Measurements from ENCODE around the gene MSLN.

Gene MSLN

GRCh38 chr16:778447-778846 lies 17.9 kb downstream of the MSLN start:
- no peak overlapping the region for H3K27ac ChIP-seq (ENCODE audit: low read depth, low read length)

DNA sequence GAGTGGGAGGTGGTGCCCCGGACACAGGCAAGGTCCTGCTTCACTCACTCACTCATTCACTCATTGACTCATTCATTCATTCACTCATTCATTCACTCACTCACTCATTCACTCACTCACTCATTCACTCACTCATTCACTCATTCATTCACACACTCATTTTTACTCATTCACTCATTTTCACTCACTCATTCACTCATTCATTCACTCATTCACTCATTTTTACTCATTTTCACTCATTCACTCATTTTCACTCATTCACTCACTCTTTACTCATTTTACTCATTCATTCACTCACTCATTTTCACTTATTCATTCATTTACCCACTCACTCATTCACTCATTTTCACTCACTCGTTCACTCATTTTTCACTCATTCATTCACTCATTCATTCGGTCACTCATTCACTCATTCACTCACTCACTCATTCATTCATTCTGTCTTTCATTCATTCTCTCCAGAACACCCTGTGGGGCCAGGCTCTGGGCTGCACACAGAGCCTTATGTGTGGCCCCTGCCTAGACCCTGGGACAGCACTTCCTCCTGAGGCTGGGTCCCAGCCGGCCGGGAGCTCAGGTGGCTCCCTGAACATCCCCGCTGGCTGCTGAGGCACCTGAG lies 18.5 kb downstream of the MSLN start:
- H3F3A ChIP-seq (ENCODE audit: insufficient read depth), result no peaks in the 10 kb centered on the region
- H3K4me3 ChIP-seq (ENCODE audit: insufficient read depth, low read length, poor library complexity, severe bottlenecking), result no peak overlapping the region
- no peaks in the 10 kb centered on the region for H3K9me2 ChIP-seq (replicated peaks; ENCODE audit: insufficient read depth, low read length)
- H3K27me3 ChIP-seq (ENCODE audit: low read length), result no peaks in the 10 kb centered on the region
- no peak overlapping the region for H2AFZ ChIP-seq (ENCODE audit: low read depth, low read length, severe bottlenecking)
- H3K9me3 ChIP-seq (ENCODE audit: insufficient read depth, low read length), result no peaks in the 10 kb centered on the region
- no peak for TF ChIP-seq EZH2phosphoT487 (conservative IDR thresholded peaks at IDR 0.05; ENCODE audit: low read length)
- TF ChIP-seq, protein P1, sequence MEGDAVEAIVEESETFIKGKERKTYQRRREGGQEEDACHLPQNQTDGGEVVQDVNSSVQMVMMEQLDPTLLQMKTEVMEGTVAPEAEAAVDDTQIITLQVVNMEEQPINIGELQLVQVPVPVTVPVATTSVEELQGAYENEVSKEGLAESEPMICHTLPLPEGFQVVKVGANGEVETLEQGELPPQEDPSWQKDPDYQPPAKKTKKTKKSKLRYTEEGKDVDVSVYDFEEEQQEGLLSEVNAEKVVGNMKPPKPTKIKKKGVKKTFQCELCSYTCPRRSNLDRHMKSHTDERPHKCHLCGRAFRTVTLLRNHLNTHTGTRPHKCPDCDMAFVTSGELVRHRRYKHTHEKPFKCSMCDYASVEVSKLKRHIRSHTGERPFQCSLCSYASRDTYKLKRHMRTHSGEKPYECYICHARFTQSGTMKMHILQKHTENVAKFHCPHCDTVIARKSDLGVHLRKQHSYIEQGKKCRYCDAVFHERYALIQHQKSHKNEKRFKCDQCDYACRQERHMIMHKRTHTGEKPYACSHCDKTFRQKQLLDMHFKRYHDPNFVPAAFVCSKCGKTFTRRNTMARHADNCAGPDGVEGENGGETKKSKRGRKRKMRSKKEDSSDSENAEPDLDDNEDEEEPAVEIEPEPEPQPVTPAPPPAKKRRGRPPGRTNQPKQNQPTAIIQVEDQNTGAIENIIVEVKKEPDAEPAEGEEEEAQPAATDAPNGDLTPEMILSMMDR (IDR thresholded peaks at IDR 0.05; ENCODE audit: insufficient read depth, low read length, poor library complexity, severe bottlenecking), result no peak
- no peak overlapping the region for H3K9ac ChIP-seq (ENCODE audit: low read length)
- no peaks in the 10 kb centered on the region for H3K79me2 ChIP-seq (ENCODE audit: insufficient read depth, low read length)
- H3K27ac ChIP-seq (ENCODE audit: low read depth, low read length), result no peak overlapping the region
- H4K20me1 ChIP-seq (ENCODE audit: low read depth, low read length), result no peaks in the 10 kb centered on the region
- H3K4me2 ChIP-seq (ENCODE audit: low read depth, low read length, poor library complexity, severe bottlenecking), result no peak overlapping the region
- H3K36me3 ChIP-seq (ENCODE audit: low read length), result no peaks in the 10 kb centered on the region

More at GRCh38 chr16:778447-778846, 17.9 kb downstream of the MSLN start:
- Histone ChIP-seq H3K4me2 (ENCODE audit: low read depth, low read length, poor library complexity, severe bottlenecking) (no peak overlapping the region), H3K27me3 (ENCODE audit: low read length) (no peaks in the 10 kb centered on the region), H3K9me2 (replicated peaks; ENCODE audit: insufficient read depth, low read length) (no peaks in the 10 kb centered on the region), H3K9ac (ENCODE audit: low read length) (no peak overlapping the region), H4K20me1 (ENCODE audit: low read depth, low read length) (no peaks in the 10 kb centered on the region), H3F3A (ENCODE audit: insufficient read depth) (no peaks in the 10 kb centered on the region), H3K79me2 (ENCODE audit: insufficient read depth, low read length) (no peaks in the 10 kb centered on the region), H3K4me3 (ENCODE audit: insufficient read depth, low read length, poor library complexity, severe bottlenecking) (no peak overlapping the region), H3K9me3 (ENCODE audit: insufficient read depth, low read length) (no peaks in the 10 kb centered on the region), H2AFZ (ENCODE audit: low read depth, low read length, severe bottlenecking) (no peak overlapping the region), H3K36me3 (ENCODE audit: low read length) (no peaks in the 10 kb centered on the region)
- no peak for TF ChIP-seq EZH2phosphoT487 (conservative IDR thresholded peaks at IDR 0.05; ENCODE audit: low read length)
- TF ChIP-seq, protein P1 (IDR thresholded peaks at IDR 0.05; ENCODE audit: insufficient read depth, low read length, poor library complexity, severe bottlenecking), result no peak

DNA sequence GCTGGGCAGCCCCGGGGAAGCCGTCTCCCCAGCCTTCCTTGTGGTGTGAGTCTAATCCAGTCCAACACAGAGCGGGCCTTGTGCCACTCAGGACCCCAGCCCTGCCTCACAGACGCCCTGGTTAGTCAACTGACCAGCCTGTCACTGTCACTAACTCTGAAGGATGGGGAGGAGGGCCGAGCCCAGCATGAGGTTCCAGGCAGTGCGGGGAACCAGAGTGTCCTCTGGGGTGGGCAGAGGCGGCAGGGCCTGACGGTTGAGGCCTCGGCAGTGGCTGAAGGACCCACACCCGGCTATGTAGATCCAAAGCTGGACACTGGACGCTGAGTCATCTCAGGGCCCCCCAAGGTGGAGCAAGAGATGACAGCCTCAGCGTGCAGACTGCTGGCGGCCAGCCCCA lies 19.0 kb downstream of the MSLN start:
- Histone ChIP-seq H3K36me3 (ENCODE audit: low read length) (no peaks in the 10 kb centered on the region), H3K9ac (ENCODE audit: low read length) (no peak overlapping the region), H3K9me2 (replicated peaks; ENCODE audit: insufficient read depth, low read length) (no peaks in the 10 kb centered on the region), H3K4me3 (ENCODE audit: insufficient read depth, low read length, poor library complexity, severe bottlenecking) (no peak overlapping the region), H3K4me2 (ENCODE audit: low read depth, low read length, poor library complexity, severe bottlenecking) (no peak overlapping the region), H4K20me1 (ENCODE audit: low read depth, low read length) (no peaks in the 10 kb centered on the region), H3K79me2 (ENCODE audit: insufficient read depth, low read length) (no peaks in the 10 kb centered on the region), H3K27ac (ENCODE audit: low read depth, low read length) (no peak overlapping the region), H3K9me3 (ENCODE audit: insufficient read depth, low read length) (no peaks in the 10 kb centered on the region), H3F3A (ENCODE audit: insufficient read depth) (no peaks in the 10 kb centered on the region), H3K27me3 (ENCODE audit: low read length) (no peaks in the 10 kb centered on the region), H2AFZ (ENCODE audit: low read depth, low read length, severe bottlenecking) (no peak overlapping the region)
- no peak for TF ChIP-seq EZH2phosphoT487 (conservative IDR thresholded peaks at IDR 0.05; ENCODE audit: low read length)
- TF ChIP-seq, protein P1 (IDR thresholded peaks at IDR 0.05; ENCODE audit: insufficient read depth, low read length, poor library complexity, severe bottlenecking), result no peak

Measured in SU-DHL-6 (cell line).